CD4-positive, alpha-beta T cell treated with Interferon gamma for 1 hour (primary cell): ENCODE data around the gene PSMD4.
"Not testable (repeated sequence)": the region's sequence is repeated elsewhere in the genome, so short reads cannot be mapped to it uniquely, and the experiment has no call there.

ENCODE experiments used
- DNase-seq: peaks from one replicate; pipeline ENCODE4 v3.0.0-alpha.2; 2020

The PSMD4 gene

DNA sequence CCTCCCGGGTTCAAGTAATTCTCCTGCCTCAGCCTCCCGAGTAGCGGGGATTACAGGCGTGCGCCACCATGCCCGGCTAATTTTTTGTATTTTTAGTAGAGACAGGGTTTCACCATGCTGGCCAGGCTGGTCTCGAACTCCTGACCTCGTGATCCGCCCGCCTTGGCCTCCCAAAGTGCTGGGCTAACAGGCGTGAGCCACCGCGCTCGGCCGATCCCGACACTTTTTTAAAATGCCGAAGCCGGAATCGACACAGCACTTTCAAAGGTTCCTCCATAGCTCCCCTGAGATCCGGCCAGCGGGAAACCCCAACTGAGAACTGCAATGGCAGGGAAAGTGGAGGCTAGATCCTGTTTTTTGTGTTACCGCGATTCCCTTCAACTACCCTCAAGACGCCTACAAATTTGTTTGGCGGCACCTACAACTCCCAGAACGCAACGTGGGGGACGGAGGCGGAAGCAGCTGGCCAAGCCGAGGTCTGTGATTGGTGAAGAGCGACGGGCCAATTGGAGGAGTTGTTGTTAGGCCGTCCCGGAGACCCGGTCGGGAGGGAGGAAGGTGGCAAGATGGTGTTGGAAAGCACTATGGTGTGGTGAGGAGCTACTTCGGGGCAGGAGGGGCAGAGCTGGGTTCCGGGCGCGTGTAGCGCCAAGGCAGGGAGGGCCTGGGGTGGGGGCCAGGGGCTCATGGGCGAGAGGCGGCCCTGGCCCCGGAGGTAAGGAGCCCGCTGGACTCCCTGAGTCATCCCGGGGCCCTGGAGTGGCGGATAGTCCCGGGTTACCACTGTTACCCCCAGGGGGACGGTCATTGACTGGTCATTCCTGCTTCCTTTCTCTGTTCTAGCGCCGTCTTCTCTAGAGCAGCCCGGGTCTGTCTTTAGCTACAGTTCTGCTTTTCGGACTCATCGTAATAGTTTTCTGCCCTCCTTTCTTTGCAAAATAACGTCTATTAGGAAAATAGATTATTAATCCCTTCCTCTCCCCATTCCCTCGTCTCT lies at the start of gene PSMD4:
PSMD4 (plus strand) TSS at position 518 of the 997 bp plus-strand sequence; CDS start at position 567, 49 bp downstream.
- peak; percentile 95 for DNase-seq

DNA sequence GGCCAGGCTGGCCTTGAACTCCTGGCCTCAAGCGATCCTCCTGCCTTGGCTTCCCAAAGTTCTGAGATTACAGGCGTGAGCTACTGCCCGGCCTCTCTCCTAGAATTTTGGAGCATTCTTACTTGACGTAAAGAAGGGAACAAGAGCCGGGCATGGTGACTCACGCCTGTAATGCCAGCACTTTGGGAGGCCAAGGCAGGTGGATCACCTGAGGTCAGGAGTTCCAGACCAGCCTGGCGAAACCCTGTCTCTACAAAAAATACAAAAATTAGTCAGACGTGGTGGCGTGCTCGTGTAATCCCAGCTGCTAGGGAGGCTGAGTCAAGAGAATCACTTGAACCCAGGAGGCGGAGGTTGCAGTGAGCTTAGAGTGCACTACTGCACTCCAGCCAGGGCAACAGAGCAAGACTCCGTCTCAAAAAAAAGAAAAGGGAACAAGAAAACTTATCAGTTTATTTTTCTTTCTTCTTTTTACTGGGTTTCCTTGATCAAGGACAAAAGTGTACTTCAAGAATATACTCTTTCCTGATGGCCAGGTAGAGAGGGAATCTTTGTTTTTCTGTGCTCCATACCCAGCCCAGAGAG lies 49.1 kb upstream of the PSMD4 start:
- DNase-seq: not testable (repeated sequence)

GRCh38 chr1:151210830-151211229 lies 43.7 kb upstream of the PSMD4 start:
- no peak for DNase-seq

GRCh38 chr1:151211972-151212705 lies 42.4 kb upstream of the PSMD4 start:
- no peak for DNase-seq

GRCh38 chr1:151213560-151213959 lies 41.0 kb upstream of the PSMD4 start:
- no peak for DNase-seq

DNA sequence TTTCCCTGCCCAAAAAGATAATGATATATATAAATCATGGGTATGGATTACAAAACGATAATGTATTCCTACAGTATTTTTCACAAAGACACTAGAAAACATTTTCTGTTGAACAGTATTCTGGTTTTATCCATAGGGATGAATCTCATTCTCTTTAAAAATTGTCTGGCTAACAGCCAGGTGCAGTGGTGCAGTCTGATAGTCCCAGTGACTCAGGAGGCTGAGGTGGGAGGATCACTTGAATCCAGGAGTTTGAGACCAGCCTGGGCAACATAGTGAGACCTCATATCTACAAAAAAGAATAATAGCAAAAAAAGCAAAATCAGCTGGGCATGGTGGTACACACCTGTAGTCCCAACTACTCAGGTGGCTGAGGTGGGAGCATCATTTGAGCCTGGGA lies 32.9 kb upstream of the PSMD4 start:
- no peak for DNase-seq

DNA sequence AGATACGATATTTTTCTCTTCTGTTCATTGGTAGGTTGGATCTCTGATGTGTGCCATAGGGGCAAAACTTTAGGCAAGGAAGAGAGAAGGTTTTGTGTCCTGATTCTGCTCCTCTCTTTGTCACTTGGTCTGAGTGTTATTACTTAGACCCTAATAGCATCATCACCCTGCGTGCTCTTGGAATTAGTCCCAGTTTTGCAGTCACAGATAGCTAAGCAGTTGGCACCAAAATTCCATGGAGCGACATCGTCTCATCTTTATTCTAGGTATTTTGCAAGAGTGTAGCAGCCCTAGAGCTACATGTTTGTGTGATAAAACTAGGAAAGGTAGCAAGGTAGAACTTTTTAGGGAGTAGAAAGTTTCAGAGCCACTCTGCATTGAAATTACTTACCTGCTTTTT lies 32.4 kb upstream of the PSMD4 start:
- DNase-seq: no peak

DNA sequence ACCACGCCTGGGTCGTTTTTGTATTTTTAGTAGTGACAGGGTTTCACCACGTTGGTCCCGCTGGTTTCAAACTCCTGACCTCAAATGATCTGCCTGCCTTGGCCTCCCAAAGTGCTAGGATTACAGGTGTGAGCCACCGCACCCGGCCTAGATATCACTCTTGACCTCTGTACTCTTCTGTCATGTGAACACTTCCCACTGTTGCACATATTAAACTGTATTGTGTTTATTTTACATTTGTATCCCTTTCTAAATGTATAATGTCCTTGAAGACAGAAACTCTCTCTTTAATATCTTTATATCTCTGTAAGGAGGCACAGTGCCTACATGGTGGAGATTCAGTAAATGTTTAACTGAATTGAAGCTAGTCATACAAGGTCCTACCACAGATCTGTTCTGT lies 19.3 kb upstream of the PSMD4 start:
- DNase-seq: no peak

DNA sequence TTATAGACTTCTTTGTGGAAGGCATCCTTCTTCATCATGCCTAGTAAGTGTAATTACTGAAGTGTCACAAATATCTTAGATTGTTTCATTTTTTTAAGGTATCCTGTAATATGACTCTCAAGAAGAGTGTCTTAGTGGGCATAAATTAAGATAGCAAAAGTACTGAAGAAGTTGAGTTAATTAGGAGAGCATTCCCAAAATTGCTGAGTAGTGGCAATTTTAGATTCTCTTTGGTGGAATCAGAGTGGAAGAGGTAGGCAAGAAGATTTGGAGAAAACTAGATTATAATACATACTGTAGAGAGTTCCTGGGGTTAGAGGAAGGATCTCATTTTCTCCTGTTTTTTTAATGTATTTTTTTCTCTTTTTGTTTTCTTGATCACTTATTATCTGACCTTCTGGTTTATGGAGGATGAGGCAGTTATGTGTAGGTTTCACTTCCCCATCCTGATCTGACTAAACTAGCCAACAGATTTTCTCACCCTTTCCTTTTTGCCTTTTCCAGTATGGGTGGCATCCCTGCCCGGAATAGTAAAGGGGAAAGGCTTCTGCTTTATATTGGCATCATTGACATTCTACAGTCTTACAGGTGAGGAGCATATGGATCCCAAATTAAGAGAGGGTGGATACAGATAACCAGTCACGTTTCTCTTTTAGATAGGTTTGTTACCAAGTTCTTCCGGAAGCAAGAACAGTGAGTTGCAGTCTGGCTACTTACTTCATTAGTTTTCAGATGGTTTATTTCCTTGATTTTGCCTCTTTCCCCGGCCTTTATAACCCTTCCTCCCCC lies 16.7 kb upstream of the PSMD4 start:
- DNase-seq: no peak

- no peak for DNase-seq
Observed at GRCh38 chr1:151238467-151238739, 16.1 kb upstream of the PSMD4 start.

- no peak for DNase-seq
Observed at GRCh38 chr1:151242442-151242841, 12.1 kb upstream of the PSMD4 start.

- no peak for DNase-seq
Observed at GRCh38 chr1:151243683-151244216, 10.8 kb upstream of the PSMD4 start.

GRCh38 chr1:151246786-151247185 lies 7.7 kb upstream of the PSMD4 start:
- DNase-seq: no peak

GRCh38 chr1:151251656-151252470 lies 2.7 kb upstream of the PSMD4 start:
- peak; percentile 71 for DNase-seq

DNA sequence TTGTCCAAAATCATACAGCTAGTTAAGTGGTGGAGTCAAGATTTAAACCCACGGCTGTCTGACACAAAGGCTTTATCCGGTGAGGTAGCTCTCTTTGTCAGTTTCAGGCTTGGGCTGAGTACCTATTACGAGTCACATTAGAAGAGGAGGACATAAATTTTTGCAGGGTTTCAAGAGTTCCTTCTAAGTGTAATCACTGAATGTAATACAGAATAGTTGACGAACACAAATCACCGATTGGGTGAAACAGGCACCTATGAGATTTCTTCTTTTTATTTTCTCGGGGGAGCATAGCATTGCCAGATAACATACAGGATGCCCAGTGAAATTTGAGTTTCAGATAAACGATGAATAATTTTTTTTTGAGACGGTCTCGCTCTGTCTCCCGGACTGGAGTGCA lies 847 bp downstream of the PSMD4 start:
- no peak for DNase-seq

GRCh38 chr1:151259351-151259750 lies 4.8 kb downstream of the PSMD4 start:
- DNase-seq: no peak

GRCh38 chr1:151265446-151266236 lies 11.1 kb downstream of the PSMD4 start:
- no peak for DNase-seq

GRCh38 chr1:151266315-151266714 lies 11.8 kb downstream of the PSMD4 start:
- DNase-seq: no peak

- no peak for DNase-seq
Observed at GRCh38 chr1:151266821-151267220, 12.3 kb downstream of the PSMD4 start.

DNA sequence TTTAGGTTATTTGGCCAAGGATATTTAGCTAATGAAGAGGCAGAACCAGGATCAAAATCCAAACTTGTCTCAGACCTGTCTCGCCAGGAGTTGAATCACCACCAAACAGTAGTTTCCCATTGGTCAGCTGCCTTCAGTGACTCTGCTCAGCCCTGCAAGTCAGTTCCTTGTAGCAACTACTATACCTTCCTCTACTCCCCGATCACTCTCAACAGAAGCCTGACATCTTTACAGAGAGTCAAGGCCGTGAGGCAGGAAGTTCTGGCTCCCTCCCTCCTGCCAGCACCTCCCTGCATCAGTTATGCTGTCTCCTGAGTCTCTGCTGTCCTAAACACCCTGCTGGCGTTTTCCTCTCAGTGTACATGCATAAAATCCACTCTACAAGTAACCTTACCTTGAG lies 13.2 kb downstream of the PSMD4 start:
- DNase-seq: no peak

- no peak for DNase-seq
Observed at GRCh38 chr1:151273924-151274466, 19.5 kb downstream of the PSMD4 start.
